VCaP (cell line): ENCODE data around the gene MOGAT2.

Experiments used
- H3K27ac ChIP-seq: fragments of 450-650 bp; 2 replicates; pipeline ENCODE4 v1.5.1; 2017
- CTCF ChIP-seq: fragments of 450-650 bp; conservative IDR thresholded peaks from 2 replicates; pipeline ENCODE4 v1.5.1; 2017; ENCODE audit warnings: mild to moderate bottlenecking, moderate library complexity

MOGAT2 gene

DNA sequence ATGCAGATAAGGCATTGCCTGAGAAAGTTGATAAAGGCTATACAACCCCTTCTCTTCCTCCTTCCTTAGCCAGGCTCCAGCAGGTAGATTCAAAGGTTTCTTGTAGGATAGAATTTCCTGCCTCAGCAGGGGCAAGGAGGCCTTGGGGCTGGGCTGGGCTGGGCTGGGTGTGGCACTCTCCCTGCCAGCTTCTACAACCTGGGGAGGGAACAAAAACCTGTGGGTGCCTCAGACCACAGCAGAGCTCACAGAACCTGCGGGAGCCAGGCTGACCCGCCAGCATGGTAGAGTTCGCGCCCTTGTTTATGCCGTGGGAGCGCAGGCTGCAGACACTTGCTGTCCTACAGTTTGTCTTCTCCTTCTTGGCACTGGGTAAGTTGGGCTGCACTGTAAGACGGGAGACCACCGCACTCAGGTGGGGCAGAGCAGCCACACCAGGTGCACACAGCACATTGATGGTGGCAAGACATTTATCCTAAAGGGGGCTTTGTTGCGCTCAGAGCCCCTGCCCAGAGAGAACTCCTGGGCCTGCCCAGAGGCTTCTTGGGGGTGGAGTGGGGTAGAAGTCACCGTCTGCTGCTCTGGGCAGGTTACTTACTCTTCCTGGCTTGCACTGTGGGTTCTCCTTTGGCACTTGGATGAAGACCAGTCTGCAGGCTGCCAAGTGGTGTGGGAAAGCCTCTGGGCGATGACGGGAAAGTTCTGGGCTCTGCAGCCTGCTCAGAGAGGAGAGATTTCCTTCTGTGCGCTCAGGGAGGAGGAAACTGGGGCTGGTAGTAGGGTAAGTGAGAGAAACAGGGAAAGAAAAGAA, at the start of gene MOGAT2:
Gene MOGAT2 (plus strand): TSS at position 231 of the 811 bp plus-strand sequence. CDS start 51 bp downstream, at position 282.
- H3K27ac ChIP-seq: peak within 1 kb of the TSS; percentile 90
- no peak for TF ChIP-seq CTCF

DNA sequence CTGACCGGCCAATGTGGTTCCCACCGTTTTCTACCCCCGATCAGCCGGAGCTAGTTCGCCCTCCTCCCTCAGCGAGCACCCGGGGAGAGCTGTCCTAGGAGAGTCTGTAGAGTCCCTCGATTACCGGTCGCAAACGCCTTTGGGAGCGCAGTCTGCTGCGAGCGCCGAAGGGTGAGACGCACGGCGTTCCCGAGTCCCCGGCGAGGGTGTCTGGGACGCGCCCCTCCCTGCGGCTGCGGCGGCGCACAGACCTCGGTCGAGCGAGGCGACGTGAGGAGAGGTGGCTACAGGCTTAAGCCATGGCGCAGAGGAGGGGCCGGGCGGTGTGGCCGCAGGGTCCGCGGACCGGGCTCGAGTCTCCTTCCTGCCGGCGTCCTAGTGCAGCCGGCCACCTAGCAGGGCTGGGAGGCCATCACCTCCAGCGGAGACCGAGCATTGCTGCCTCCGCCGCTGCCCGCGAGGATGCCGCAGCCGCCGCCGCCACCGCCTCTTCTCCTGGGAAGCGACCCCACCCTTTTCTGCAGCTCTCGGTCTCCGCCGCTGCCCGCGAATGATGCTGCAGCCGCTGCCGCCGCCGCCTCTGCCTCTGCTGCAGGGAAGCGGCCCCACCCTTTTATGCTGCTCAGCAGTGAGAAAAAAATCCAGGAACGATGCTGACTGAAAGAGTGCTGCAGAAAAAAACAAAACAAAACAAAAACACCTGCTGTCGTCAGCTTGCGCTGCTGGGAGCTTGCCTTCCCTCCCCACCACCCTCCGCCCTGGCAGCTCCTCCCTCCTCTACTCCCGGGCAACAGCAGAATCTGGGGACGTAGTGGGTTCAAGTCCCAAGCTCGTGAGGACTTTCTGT, 49.0 kb upstream of the MOGAT2 start, which contains the start of gene MAP6:
Gene MAP6 (minus strand): TSS at position 588 of the 847 bp plus-strand sequence. CDS start 669 bp downstream, outside the sequence.
- H3K27ac ChIP-seq: peak within 1 kb of the TSS; percentile 64
- TF ChIP-seq CTCF: peak; percentile 9; the same call in 1 of the 2 replicates

DNA sequence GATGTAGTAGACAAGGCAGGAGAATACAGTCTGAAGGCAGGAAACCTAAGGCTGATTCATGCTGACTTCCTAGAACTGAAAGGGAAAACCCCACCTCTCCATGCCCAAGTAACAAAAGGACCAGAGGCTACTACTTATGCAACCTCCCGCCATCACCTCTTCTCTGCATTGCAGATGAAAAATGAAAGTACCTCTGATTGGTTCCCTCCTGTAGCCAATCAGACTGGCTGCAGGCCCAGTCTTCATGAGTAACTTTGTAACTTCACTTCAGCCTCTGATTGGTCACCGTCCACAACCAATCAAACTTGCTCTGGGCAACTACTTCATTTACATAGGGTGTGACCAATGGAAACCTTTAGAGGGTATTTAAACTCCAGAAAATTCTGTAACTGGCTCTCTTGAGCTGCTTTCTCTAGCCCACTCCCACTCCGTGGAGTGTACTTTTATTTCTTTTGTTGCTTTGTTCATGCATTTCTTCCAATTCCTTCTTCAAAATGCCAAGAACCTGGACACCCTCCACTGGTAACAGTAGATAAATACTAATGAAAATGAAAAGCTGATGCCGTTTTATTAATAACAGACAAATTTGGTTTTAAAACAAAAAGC, 43.6 kb upstream of the MOGAT2 start:
- TF ChIP-seq CTCF: no peak

GRCh38 chr11:75677275-75677674, 40.4 kb upstream of the MOGAT2 start:
- no peak overlapping the region for H3K27ac ChIP-seq
- TF ChIP-seq CTCF: no peak

More for the DNA sequence above, 43.6 kb upstream of the MOGAT2 start:
- no peak overlapping the region for H3K27ac ChIP-seq

DNA sequence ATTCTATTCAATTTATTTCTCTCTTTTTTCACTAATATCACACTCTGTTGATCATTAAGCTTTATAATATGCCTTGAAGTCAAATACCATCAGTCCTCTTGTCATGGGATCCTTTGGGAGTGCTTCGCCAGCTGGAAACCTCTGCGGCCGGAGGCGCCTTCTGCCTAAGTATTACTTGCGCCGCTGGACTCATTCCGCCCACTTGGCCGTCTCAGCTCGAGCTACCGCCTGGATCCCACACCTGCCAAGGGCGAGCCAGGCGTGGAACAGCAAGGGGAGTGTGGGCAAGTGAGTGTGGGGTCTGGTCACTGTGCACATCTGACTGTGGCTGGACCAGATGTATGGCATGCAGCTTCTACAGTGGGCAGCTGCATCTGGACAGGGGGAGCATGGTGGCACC, 39.7 kb upstream of the MOGAT2 start:
- TF ChIP-seq CTCF: no peak
- no peak overlapping the region for H3K27ac ChIP-seq

GRCh38 chr11:75678620-75679259, 38.9 kb upstream of the MOGAT2 start:
- no peak for TF ChIP-seq CTCF
- H3K27ac ChIP-seq: no peak overlapping the region
